HEK293 (cell line): Measurements from ENCODE around the gene ADNP.

ENCODE experiments used
- CTCF ChIA-PET: fragments of 350-600 bp; formaldehyde crosslinking; extraction: SDS; loops from one replicate; lab custom pipeline; 2021; ENCODE audit warnings: antibody characterized with exemption; lab: Yijun Ruan, JAX
- POLR2A ChIA-PET: fragments of 300-600 bp; formaldehyde crosslinking; extraction: SDS; loops from one replicate; lab custom pipeline; 2020; ENCODE audit warnings: antibody characterized with exemption, inconsistent platforms; lab: Yijun Ruan, JAX
- H3K27ac ChIP-seq: fragments of 200-500 bp; sonication (Bioruptor generic); 2 replicates; pipeline ENCODE4 v1.5.1; 2014; ENCODE audit warnings: low read depth, low read length, control low read depth, inconsistent platforms; ENCODE audit errors: extremely low read depth
- H3K36me3 ChIP-seq, 2 experiments: fragments of 200-500 bp in 1 of 2; sonication (Bioruptor generic) in 1 of 2; 1 replicate in 1 of 2; 2 replicates in 1 of 2; pipeline ENCODE4 v1.5.1; 2014 to 2017; ENCODE audit warnings: inconsistent platforms in 2 of 2, low read length in 2 of 2; ENCODE audit not compliant: control insufficient read depth in 2 of 2, insufficient read depth in 1 of 2
- H3K4me1 ChIP-seq: fragments of 200-500 bp; sonication (Bioruptor generic); 2 replicates; pipeline ENCODE4 v1.5.1; 2014; ENCODE audit warnings: mild to moderate bottlenecking, low read length, inconsistent platforms; ENCODE audit not compliant: control insufficient read depth, insufficient read depth
- H3K4me3 ChIP-seq: 2 replicates; pipeline ENCODE4 v1.5.1; 2011; ENCODE audit warnings: low read depth, mild to moderate bottlenecking, control low read depth, low read length, moderate library complexity
- H3K9me3 ChIP-seq: fragments of 200-500 bp; sonication (Bioruptor generic); 2 replicates; pipeline ENCODE4 v1.5.1; 2014; ENCODE audit warnings: low read depth, low read length, inconsistent platforms; ENCODE audit not compliant: control insufficient read depth, insufficient read depth
- ATF2 ChIP-seq: fragments of 450-650 bp; formaldehyde crosslinking; IDR thresholded peaks from 2 replicates; pipeline ENCODE4 v1.5.1; 2016; ENCODE audit warnings: missing biosample characterization, missing genetic modification characterization, low read depth
- BCL11B ChIP-seq: fragments of 450-650 bp; formaldehyde crosslinking; IDR thresholded peaks from 2 replicates; pipeline ENCODE4 v1.5.1; 2016; ENCODE audit warnings: low read depth, missing biosample characterization, missing genetic modification characterization
- KLF8 ChIP-seq: fragments of 450-650 bp; formaldehyde crosslinking; IDR thresholded peaks from 2 replicates; pipeline ENCODE4 v1.5.1; 2016; ENCODE audit warnings: missing biosample characterization, missing genetic modification characterization
- MYNN ChIP-seq: fragments of 450-650 bp; formaldehyde crosslinking; IDR thresholded peaks from 2 replicates; pipeline ENCODE4 v1.5.1; 2016; ENCODE audit warnings: missing biosample characterization, missing genetic modification characterization, borderline replicate concordance
- ZBTB20 ChIP-seq: fragments of 450-650 bp; formaldehyde crosslinking; IDR thresholded peaks from 2 replicates; pipeline ENCODE4 v1.5.1; 2016; ENCODE audit warnings: missing biosample characterization, missing genetic modification characterization
- ZBTB7A ChIP-seq: fragments of 450-650 bp; formaldehyde crosslinking; IDR thresholded peaks from 2 replicates; pipeline ENCODE4 v1.5.1; 2016; ENCODE audit warnings: low read depth, missing biosample characterization, missing genetic modification characterization
- ZIC2 ChIP-seq: fragments of 450-650 bp; formaldehyde crosslinking; IDR thresholded peaks from 2 replicates; pipeline ENCODE4 v1.5.1; 2016; ENCODE audit warnings: missing biosample characterization, missing genetic modification characterization
- ZNF19 ChIP-seq: fragments of 450-650 bp; formaldehyde crosslinking; IDR thresholded peaks from 2 replicates; pipeline ENCODE4; 2016; ENCODE audit warnings: missing biosample characterization, missing genetic modification characterization, low read depth
- ZNF214 ChIP-seq: fragments of 450-650 bp; formaldehyde crosslinking; IDR thresholded peaks from 2 replicates; pipeline ENCODE4 v1.5.1; 2017; ENCODE audit warnings: missing biosample characterization, mild to moderate bottlenecking, missing genetic modification characterization, borderline replicate concordance
- ZNF324 ChIP-seq: fragments of 450-650 bp; formaldehyde crosslinking; IDR thresholded peaks from 2 replicates; pipeline ENCODE4 v1.5.1; 2016; ENCODE audit warnings: missing biosample characterization, missing genetic modification characterization
- ZNF362 ChIP-seq: fragments of 450-650 bp; formaldehyde crosslinking; IDR thresholded peaks from 2 replicates; pipeline ENCODE4 v1.5.1; 2016; ENCODE audit warnings: missing biosample characterization, missing genetic modification characterization
- ZNF48 ChIP-seq: fragments of 450-650 bp; formaldehyde crosslinking; IDR thresholded peaks from 2 replicates; pipeline ENCODE4 v1.5.1; 2016; ENCODE audit warnings: missing biosample characterization, missing genetic modification characterization
- ZNF548 ChIP-seq: fragments of 450-650 bp; formaldehyde crosslinking; IDR thresholded peaks from 2 replicates; pipeline ENCODE4 v1.5.1; 2016; ENCODE audit warnings: missing biosample characterization, missing genetic modification characterization
- ZNF660 ChIP-seq: fragments of 450-650 bp; IDR thresholded peaks from 2 replicates; pipeline ENCODE4 v1.5.1; 2018; ENCODE audit warnings: missing biosample characterization, mild to moderate bottlenecking, missing genetic modification characterization
- ZNF830 ChIP-seq: fragments of 450-650 bp; IDR thresholded peaks from 2 replicates; pipeline ENCODE4 v1.5.0; 2018; ENCODE audit warnings: missing biosample characterization, missing genetic modification characterization, low read depth, mild to moderate bottlenecking, moderate library complexity
- ZSCAN30 ChIP-seq: fragments of 450-650 bp; IDR thresholded peaks from 2 replicates; pipeline ENCODE4 v1.5.1; 2018; ENCODE audit warnings: missing biosample characterization, mild to moderate bottlenecking, missing genetic modification characterization, moderate library complexity
- TF ChIP-seq, protein P1 (sequence below): fragments of 450-650 bp; formaldehyde crosslinking; IDR thresholded peaks from 2 replicates; pipeline ENCODE4 v1.5.1; 2016; ENCODE audit warnings: missing biosample characterization, missing genetic modification characterization, borderline replicate concordance
- TF ChIP-seq, protein P2 (sequence below): fragments of 450-650 bp; formaldehyde crosslinking; IDR thresholded peaks from 2 replicates; pipeline ENCODE4 v1.5.1; 2016; ENCODE audit warnings: missing biosample characterization, missing genetic modification characterization

The ADNP gene

DNA sequence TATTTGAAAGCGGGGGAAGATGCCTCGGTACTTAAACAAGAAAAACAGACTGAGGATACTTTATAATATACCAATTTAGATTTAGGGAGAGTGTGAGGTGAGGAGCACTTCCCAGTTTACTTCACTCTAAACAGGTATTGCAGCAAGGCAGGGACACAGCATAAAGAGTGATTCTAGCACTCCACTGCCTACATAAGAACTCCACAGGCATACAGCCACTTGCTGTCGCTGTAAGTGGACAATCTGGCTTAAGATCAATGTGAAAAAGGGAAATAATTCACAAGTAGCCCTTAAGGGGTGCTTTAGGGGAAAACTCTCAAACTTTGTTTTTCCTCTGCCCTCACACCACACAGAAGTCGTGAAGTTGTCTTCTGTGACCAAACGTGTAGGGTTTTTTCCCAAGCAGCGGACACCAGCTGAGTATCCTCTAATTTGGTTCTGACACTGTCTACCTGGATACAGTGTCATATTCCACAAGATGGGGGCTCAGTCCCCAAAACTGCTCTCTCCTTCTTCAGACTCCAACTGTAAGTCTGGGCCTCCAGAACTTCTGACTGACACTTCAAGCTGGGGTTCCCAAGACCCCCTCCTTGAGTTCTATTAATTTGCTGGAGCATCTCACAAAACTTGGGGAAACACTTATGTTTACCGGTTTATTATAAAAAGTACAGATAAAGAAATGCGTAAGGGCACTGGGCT is 9.3 kb downstream of the ADNP start (continued):
- TF ChIP-seq ZNF324 (no peak), ZNF19 (tag by site-specific recombination) (no peak), ZNF830 (tag by site-specific recombination) (no peak), ZNF214 (tag by site-specific recombination) (no peak), ATF2 (tag by site-specific recombination) (no peak), ZNF48 (no peak)
- TF ChIP-seq, protein P1, sequence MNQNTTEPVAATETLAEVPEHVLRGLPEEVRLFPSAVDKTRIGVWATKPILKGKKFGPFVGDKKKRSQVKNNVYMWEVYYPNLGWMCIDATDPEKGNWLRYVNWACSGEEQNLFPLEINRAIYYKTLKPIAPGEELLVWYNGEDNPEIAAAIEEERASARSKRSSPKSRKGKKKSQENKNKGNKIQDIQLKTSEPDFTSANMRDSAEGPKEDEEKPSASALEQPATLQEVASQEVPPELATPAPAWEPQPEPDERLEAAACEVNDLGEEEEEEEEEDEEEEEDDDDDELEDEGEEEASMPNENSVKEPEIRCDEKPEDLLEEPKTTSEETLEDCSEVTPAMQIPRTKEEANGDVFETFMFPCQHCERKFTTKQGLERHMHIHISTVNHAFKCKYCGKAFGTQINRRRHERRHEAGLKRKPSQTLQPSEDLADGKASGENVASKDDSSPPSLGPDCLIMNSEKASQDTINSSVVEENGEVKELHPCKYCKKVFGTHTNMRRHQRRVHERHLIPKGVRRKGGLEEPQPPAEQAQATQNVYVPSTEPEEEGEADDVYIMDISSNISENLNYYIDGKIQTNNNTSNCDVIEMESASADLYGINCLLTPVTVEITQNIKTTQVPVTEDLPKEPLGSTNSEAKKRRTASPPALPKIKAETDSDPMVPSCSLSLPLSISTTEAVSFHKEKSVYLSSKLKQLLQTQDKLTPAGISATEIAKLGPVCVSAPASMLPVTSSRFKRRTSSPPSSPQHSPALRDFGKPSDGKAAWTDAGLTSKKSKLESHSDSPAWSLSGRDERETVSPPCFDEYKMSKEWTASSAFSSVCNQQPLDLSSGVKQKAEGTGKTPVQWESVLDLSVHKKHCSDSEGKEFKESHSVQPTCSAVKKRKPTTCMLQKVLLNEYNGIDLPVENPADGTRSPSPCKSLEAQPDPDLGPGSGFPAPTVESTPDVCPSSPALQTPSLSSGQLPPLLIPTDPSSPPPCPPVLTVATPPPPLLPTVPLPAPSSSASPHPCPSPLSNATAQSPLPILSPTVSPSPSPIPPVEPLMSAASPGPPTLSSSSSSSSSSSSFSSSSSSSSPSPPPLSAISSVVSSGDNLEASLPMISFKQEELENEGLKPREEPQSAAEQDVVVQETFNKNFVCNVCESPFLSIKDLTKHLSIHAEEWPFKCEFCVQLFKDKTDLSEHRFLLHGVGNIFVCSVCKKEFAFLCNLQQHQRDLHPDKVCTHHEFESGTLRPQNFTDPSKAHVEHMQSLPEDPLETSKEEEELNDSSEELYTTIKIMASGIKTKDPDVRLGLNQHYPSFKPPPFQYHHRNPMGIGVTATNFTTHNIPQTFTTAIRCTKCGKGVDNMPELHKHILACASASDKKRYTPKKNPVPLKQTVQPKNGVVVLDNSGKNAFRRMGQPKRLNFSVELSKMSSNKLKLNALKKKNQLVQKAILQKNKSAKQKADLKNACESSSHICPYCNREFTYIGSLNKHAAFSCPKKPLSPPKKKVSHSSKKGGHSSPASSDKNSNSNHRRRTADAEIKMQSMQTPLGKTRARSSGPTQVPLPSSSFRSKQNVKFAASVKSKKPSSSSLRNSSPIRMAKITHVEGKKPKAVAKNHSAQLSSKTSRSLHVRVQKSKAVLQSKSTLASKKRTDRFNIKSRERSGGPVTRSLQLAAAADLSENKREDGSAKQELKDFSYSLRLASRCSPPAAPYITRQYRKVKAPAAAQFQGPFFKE, result no peak

GRCh38 chr20:50920997-50921396 is 10.2 kb downstream of the ADNP start:
- H3K27ac ChIP-seq, result no peak overlapping the region
- ChIA-PET POLR2A (interaction anchor here (2.0 kb wide), 1 partner anchor 10 kb away, joined by 20 read pairs; the partner anchor contains the start of gene ADNP), CTCF (interaction anchor here (3.6 kb wide), 1 partner anchor 8 kb away, joined by 33 read pairs; no protein-coding TSS in a partner anchor)
- H3K36me3 ChIP-seq, result peaks cover 4 to 73% of the 10 kb centered on the region in 2 experiments
- H3K9me3 ChIP-seq, result no peaks in the 10 kb centered on the region
- no peak overlapping the region for H3K4me3 ChIP-seq
- peaks cover 27% of the 10 kb centered on the region for H3K4me1 ChIP-seq
- TF ChIP-seq KLF8 (tag by site-specific recombination), result no peak
- TF ChIP-seq MYNN (tag by site-specific recombination), result no peak
- no peak for TF ChIP-seq ZNF548
- TF ChIP-seq ZBTB20, result no peak
- TF ChIP-seq, protein P1, result no peak
- TF ChIP-seq ZNF362 (tag by site-specific recombination), result no peak
- TF ChIP-seq, protein P2, sequence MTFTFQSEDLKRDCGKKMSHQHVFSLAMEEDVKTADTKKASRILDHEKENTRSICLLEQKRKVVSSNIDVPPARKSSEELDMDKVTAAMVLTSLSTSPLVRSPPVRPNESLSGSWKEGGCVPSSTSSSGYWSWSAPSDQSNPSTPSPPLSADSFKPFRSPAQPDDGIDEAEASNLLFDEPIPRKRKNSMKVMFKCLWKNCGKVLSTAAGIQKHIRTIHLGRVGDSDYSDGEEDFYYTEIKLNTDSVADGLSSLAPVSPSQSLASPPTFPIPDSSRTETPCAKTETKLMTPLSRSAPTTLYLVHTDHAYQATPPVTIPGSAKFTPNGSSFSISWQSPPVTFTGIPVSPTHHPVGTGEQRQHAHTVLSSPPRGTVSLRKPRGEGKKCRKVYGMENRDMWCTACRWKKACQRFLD, result no peak
- no peak for TF ChIP-seq ZSCAN30 (tag by site-specific recombination)
- TF ChIP-seq BCL11B (tag by site-specific recombination), result no peak
- TF ChIP-seq ATF2 (tag by site-specific recombination), result no peak
- no peak for TF ChIP-seq ZIC2 (tag by site-specific recombination)
- TF ChIP-seq ZNF660, result no peak
- TF ChIP-seq ZBTB7A, result no peak
